MM.1S (cell line): ENCODE results near the gene LSAMP.

Experiments used
- DNase-seq: peaks from one replicate; pipeline ENCODE4 v3.0.0-alpha.2; 2015
- H2AFZ ChIP-seq: fragments of 300-600 bp; sonication (generic); 2 replicates; pipeline ENCODE4 v1.6.0; 2016; ENCODE audit warnings: antibody characterized with exemption, low read length
- H3F3A ChIP-seq: fragments of 300-600 bp; sonication (generic); 2 replicates; pipeline ENCODE4 v1.6.1; 2016; ENCODE audit warnings: mild to moderate bottlenecking, antibody characterized with exemption, low read length, moderate library complexity, mixed read lengths; ENCODE audit not compliant: insufficient read depth
- H3K27ac ChIP-seq: fragments of 300-600 bp; sonication (generic); 2 replicates; pipeline ENCODE4 v1.5.1; 2016; ENCODE audit warnings: mild to moderate bottlenecking, low read length
- H3K27me3 ChIP-seq: fragments of 300-600 bp; sonication (generic); replicated peaks from 2 replicates; pipeline ENCODE4 v1.6.0; 2016; ENCODE audit warnings: low read length; ENCODE audit not compliant: insufficient read depth
- H3K36me3 ChIP-seq: fragments of 300-600 bp; sonication (generic); replicated peaks from 2 replicates; pipeline ENCODE4 v1.6.1; 2016; ENCODE audit warnings: mild to moderate bottlenecking, low read length, mixed read lengths; ENCODE audit not compliant: insufficient read depth
- H3K4me1 ChIP-seq: fragments of 300-600 bp; sonication (generic); 2 replicates; pipeline ENCODE4 v1.6.1; 2016; ENCODE audit warnings: low read length, mixed read lengths
- H3K4me2 ChIP-seq: fragments of 300-600 bp; sonication (generic); 2 replicates; pipeline ENCODE4 v1.6.0; 2016; ENCODE audit warnings: low read depth, low read length
- H3K4me3 ChIP-seq: fragments of 300-600 bp; sonication (generic); 2 replicates; pipeline ENCODE4 v1.5.1; 2016; ENCODE audit warnings: low read length, mixed read lengths
- H3K79me2 ChIP-seq: fragments of 300-600 bp; sonication (generic); 2 replicates; pipeline ENCODE4 v1.6.1; 2016; ENCODE audit warnings: mixed run types, low read length, mixed read lengths
- H3K9ac ChIP-seq: fragments of 300-600 bp; sonication (generic); 2 replicates; pipeline ENCODE4 v1.6.1; 2016; ENCODE audit warnings: low read length, mixed read lengths
- H3K9me2 ChIP-seq: fragments of 300-600 bp; sonication (generic); replicated peaks from 2 replicates; pipeline ENCODE4 v1.6.1; 2016; ENCODE audit warnings: mild to moderate bottlenecking, low read length, mixed read lengths; ENCODE audit not compliant: insufficient read depth
- H3K9me3 ChIP-seq: fragments of 300-600 bp; sonication (generic); replicated peaks from 2 replicates; pipeline ENCODE4 v1.6.1; 2016; ENCODE audit warnings: mild to moderate bottlenecking, low read length, mixed read lengths; ENCODE audit not compliant: insufficient read depth
- H4K20me1 ChIP-seq: fragments of 300-600 bp; sonication (generic); 2 replicates; pipeline ENCODE4 v1.6.1; 2016; ENCODE audit warnings: mild to moderate bottlenecking, low read length, moderate library complexity, mixed read lengths; ENCODE audit not compliant: insufficient read depth
- CTCF ChIP-seq: fragments of 300-600 bp; sonication (generic); IDR thresholded peaks from 2 replicates; pipeline ENCODE4 v1.5.1; 2016; ENCODE audit warnings: antibody characterized with exemption, low read length, mixed read lengths
- EZH2 ChIP-seq: fragments of 300-600 bp; sonication (generic); optimal IDR thresholded peaks from 2 replicates; pipeline ENCODE3; 2017; ENCODE audit warnings: low read depth, mild to moderate bottlenecking, antibody characterized with exemption, low read length, mixed read lengths
- EZH2phosphoT487 ChIP-seq: fragments of 300-600 bp; sonication (generic); IDR thresholded peaks from 2 replicates; pipeline ENCODE4 v1.6.1; 2018; ENCODE audit warnings: antibody characterized with exemption, low read length

The LSAMP gene

GRCh38 chr3:116299646-116300081 is 145.6 kb downstream of the LSAMP start:
- no peak overlapping the region for H3K4me3 ChIP-seq
- no peaks in the 10 kb centered on the region for H3F3A ChIP-seq
- TF ChIP-seq EZH2phosphoT487 (no peak), EZH2 (no peak), CTCF (no peak)
- no peak overlapping the region for H3K9ac ChIP-seq
- no peaks in the 10 kb centered on the region for H3K9me3 ChIP-seq
- no peak overlapping the region for H3K4me2 ChIP-seq
- no peaks in the 10 kb centered on the region for H3K79me2 ChIP-seq
- H3K27ac ChIP-seq, result no peak overlapping the region
- H4K20me1 ChIP-seq, result no peaks in the 10 kb centered on the region
- no peaks in the 10 kb centered on the region; the same call in 1 of the 2 replicates for H3K9me2 ChIP-seq
- no peak for DNase-seq
- no peaks in the 10 kb centered on the region for H3K27me3 ChIP-seq
- no peaks in the 10 kb centered on the region for H3K4me1 ChIP-seq
- no peaks in the 10 kb centered on the region for H3K36me3 ChIP-seq
- H2AFZ ChIP-seq, result no peak overlapping the region

GRCh38 chr3:116298151-116298550 is 147.1 kb downstream of the LSAMP start:
- H3K79me2 ChIP-seq, result no peaks in the 10 kb centered on the region
- no peaks in the 10 kb centered on the region for H3K36me3 ChIP-seq
- TF ChIP-seq EZH2phosphoT487, result no peak
- no peak for TF ChIP-seq EZH2
- TF ChIP-seq CTCF, result no peak
- H3K4me2 ChIP-seq, result no peak overlapping the region
- H3K27ac ChIP-seq, result no peak overlapping the region
- H3K9ac ChIP-seq, result no peak overlapping the region
- H3K4me1 ChIP-seq, result no peaks in the 10 kb centered on the region
- H3F3A ChIP-seq, result no peaks in the 10 kb centered on the region
- no peaks in the 10 kb centered on the region for H3K9me3 ChIP-seq
- H2AFZ ChIP-seq, result no peak overlapping the region
- H3K9me2 ChIP-seq, result no peaks in the 10 kb centered on the region; the same call in 1 of the 2 replicates
- no peak for DNase-seq
- H3K4me3 ChIP-seq, result no peak overlapping the region
- no peaks in the 10 kb centered on the region for H4K20me1 ChIP-seq
- H3K27me3 ChIP-seq, result no peaks in the 10 kb centered on the region

DNA sequence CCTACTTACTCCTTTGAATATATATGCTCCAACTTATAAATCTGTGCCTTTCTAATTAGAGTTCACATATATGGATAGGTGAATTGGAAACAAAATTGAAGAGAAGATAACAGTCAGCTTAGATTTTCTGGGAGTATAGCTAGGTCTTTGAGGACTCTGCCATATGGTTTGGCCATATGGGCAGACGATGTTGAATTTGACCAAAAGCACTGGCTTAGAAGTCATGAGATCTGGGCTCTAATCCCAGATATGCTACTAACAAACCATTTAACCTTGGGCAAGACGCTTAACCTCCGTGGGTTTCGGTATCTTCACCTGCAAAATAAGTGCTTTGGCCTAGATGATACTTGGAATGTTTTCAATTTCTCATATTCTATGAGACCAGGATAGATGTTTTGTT is 154.1 kb downstream of the LSAMP start:
- DNase-seq, result no peak
- Histone ChIP-seq H3K9me2 (no peaks in the 10 kb centered on the region), H3K79me2 (no peaks in the 10 kb centered on the region), H3K9ac (no peak overlapping the region), H3K4me1 (no peaks in the 10 kb centered on the region), H3K36me3 (no peaks in the 10 kb centered on the region), H3K9me3 (no peaks in the 10 kb centered on the region), H3K27ac (no peak overlapping the region), H3F3A (no peaks in the 10 kb centered on the region), H3K27me3 (no peaks in the 10 kb centered on the region), H3K4me2 (no peak overlapping the region), H4K20me1 (no peaks in the 10 kb centered on the region), H2AFZ (no peak overlapping the region), H3K4me3 (no peak overlapping the region)
- no peak for TF ChIP-seq EZH2phosphoT487
- no peak for TF ChIP-seq CTCF
- no peak for TF ChIP-seq EZH2
